Measurements from ENCODE around the gene FAM240B. TPM values are rescaled to one million over a fixed set of nuclear protein-coding genes. Genes with fewer than 3 reads are reported as not detected.

FAM240B gene
- total RNA-seq, 1 experiment from 2014 or later: not detected

- in situ Hi-C loops (cut with HindIII; ENCODE audit: low pct_unique_long_range_greater_than_20kb, low sequenced_read_pairs): no loop called here
- DNase-seq (ENCODE audit: low read depth, low spot score): no peak
These were observed 70.1 kb downstream of the FAM240B start for GRCh38 chr9:38649731-38650363.

GRCh38 chr9:38644601-38645000, 75.3 kb downstream of the FAM240B start:
- no peak for DNase-seq (ENCODE audit: low read depth, low spot score)

More at GRCh38 chr9:38644601-38645000, 75.3 kb downstream of the FAM240B start:
- in situ Hi-C loops (cut with HindIII; ENCODE audit: low pct_unique_long_range_greater_than_20kb, low sequenced_read_pairs): no loop called here

Small RNA genes lying within 50 kb of the gene (small RNA-seq; reads per million reads assigned to genes)
- 0 reads per million in 2 experiments for gene RNU6-765P

Other genes starting within 250 kb of the FAM240B start
- gene ANKRD18A, start 99.5 kb downstream of the FAM240B start, total RNA-seq (2014; rRNA removed; shearing (Covaris generic)): not detected in 2 replicates